Measurements from ENCODE around the gene LRCOL1. TPM values are rescaled to one million over a fixed set of nuclear protein-coding genes. Genes with fewer than 3 reads are reported as not detected.

Gene LRCOL1
- polyA plus RNA-seq, 5 donors, result 0.74 to 2.2 (median 1.3) TPM

GRCh38 chr12:132619386-132620112 lies 9.2 kb upstream of the LRCOL1 start:
- no peak for DNase-seq

- DNase-seq, result no peak
These were observed 8.6 kb upstream of the LRCOL1 start for GRCh38 chr12:132619071-132619385.

GRCh38 chr12:132618683-132619043 lies 8.3 kb upstream of the LRCOL1 start, which contains the start of gene P2RX2:
Gene P2RX2, plus strand, starts transcription at chr12:132618776. Its CDS starts 41 bp downstream, at chr12:132618817.
- no peak for DNase-seq

- DNase-seq, result peak in 1 of 2 donors; percentile 71
These were observed 7.7 kb upstream of the LRCOL1 start for GRCh38 chr12:132617822-132618682.

GRCh38 chr12:132617135-132617701 lies 6.8 kb upstream of the LRCOL1 start:
- no peak for DNase-seq

GRCh38 chr12:132615579-132616038 lies 5.2 kb upstream of the LRCOL1 start:
- no peak for DNase-seq

GRCh38 chr12:132614861-132615578 lies 4.6 kb upstream of the LRCOL1 start:
- DNase-seq, result peak; percentile 67 to 78

- no peak for DNase-seq
These were observed 3.6 kb upstream of the LRCOL1 start for GRCh38 chr12:132614029-132614428.

- no peak for DNase-seq
These were observed 1.2 kb upstream of the LRCOL1 start for GRCh38 chr12:132611620-132612019.

GRCh38 chr12:132610866-132611602 lies 652 bp upstream of the LRCOL1 start:
- no peak for DNase-seq

GRCh38 chr12:132608231-132609171 lies 1.9 kb downstream of the LRCOL1 start:
- no peak for DNase-seq

GRCh38 chr12:132606927-132607326 lies 3.5 kb downstream of the LRCOL1 start:
- DNase-seq, result no peak

- DNase-seq, result no peak
These were observed 3.9 kb downstream of the LRCOL1 start for GRCh38 chr12:132606466-132606865.

- no peak for DNase-seq
These were observed 4.5 kb downstream of the LRCOL1 start for GRCh38 chr12:132605892-132606291.

GRCh38 chr12:132604668-132605441 lies 5.5 kb downstream of the LRCOL1 start:
- no peak for DNase-seq

GRCh38 chr12:132604151-132604618 lies 6.2 kb downstream of the LRCOL1 start:
- no peak for DNase-seq

GRCh38 chr12:132603240-132604150 lies 6.9 kb downstream of the LRCOL1 start:
- DNase-seq, result no peak

Data from right lung (tissue), 5 donors.